GM12892 (cell line): Measurements from ENCODE around the gene PPP3CA.
"Not testable (repeated sequence)": the region's sequence is repeated elsewhere in the genome, so short reads cannot be mapped to it uniquely, and the experiment has no call there.

ENCODE experiments used
- DNase-seq: peaks from one replicate; pipeline ENCODE4 v3.0.0; 2011; ENCODE audit not compliant: insufficient read length
- FAIRE-seq: peaks from 2 replicates; lab custom pipeline; 2011; peaks lifted over from hg19 to GRCh38; lab: Jason Lieb, UNC
- POLR2A ChIP-seq: IDR thresholded peaks from 2 replicates; pipeline ENCODE4 v1.6.1; 2011; ENCODE audit warnings: low read depth, low read length, control low read depth
- POLR2AphosphoS5 ChIP-seq: IDR thresholded peaks from 2 replicates; pipeline ENCODE4 v1.6.1; 2011; ENCODE audit warnings: low read depth, low read length, control low read depth
- TAF1 ChIP-seq: IDR thresholded peaks from 2 replicates; pipeline ENCODE4 v1.6.1; 2011; ENCODE audit warnings: low read depth, mild to moderate bottlenecking, control low read depth, low read length, borderline replicate concordance

Gene PPP3CA

GRCh38 chr4:101019313-101019712 lies 328.0 kb downstream of the PPP3CA start:
- no peak for FAIRE-seq
- TF ChIP-seq POLR2AphosphoS5 (no peak), TAF1 (no peak), POLR2A (no peak)
- no peak for DNase-seq

GRCh38 chr4:101018836-101019235 lies 328.5 kb downstream of the PPP3CA start:
- peak; percentile 98 for FAIRE-seq
- no peak for TF ChIP-seq TAF1
- no peak for TF ChIP-seq POLR2A
- no peak for TF ChIP-seq POLR2AphosphoS5
- DNase-seq, result peak; percentile 17

GRCh38 chr4:101014417-101014816 lies 332.9 kb downstream of the PPP3CA start:
- TF ChIP-seq POLR2AphosphoS5, result no peak
- no peak for TF ChIP-seq TAF1
- TF ChIP-seq POLR2A, result no peak
- FAIRE-seq (peak; percentile 81), DNase-seq (no peak)

- FAIRE-seq, result no peak
- DNase-seq, result no peak
- TF ChIP-seq POLR2AphosphoS5, result no peak
- TF ChIP-seq POLR2A, result no peak
- no peak for TF ChIP-seq TAF1
Observed at GRCh38 chr4:101010987-101011386, 336.3 kb downstream of the PPP3CA start.

DNA sequence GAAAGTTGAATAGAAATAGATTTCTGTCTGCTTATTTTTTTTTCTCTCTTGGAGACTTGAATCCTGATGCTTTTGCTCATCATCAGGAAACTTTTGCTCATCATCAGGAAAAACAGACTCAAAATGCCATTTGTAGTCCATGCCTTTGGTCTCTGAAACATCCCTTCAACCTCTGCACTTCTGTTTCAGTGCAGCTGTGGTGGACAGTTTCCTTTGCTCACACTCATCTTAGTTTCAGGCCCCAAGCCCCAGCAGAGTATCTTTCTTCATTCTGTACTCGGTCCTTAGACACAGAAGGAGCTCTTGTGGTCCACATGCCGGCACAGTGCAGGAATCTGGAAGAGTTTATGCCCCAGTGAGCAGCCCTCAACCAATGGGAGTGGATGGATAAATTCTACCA lies 337.9 kb downstream of the PPP3CA start:
- DNase-seq, result no peak
- FAIRE-seq, result peak; percentile 56
- TF ChIP-seq POLR2AphosphoS5, result no peak
- no peak for TF ChIP-seq TAF1
- TF ChIP-seq POLR2A, result no peak

- TF ChIP-seq POLR2AphosphoS5 (no peak), POLR2A (no peak), TAF1 (no peak)
- no peak for DNase-seq
- FAIRE-seq, result no peak
Observed at GRCh38 chr4:101008503-101008902, 338.8 kb downstream of the PPP3CA start.

DNA sequence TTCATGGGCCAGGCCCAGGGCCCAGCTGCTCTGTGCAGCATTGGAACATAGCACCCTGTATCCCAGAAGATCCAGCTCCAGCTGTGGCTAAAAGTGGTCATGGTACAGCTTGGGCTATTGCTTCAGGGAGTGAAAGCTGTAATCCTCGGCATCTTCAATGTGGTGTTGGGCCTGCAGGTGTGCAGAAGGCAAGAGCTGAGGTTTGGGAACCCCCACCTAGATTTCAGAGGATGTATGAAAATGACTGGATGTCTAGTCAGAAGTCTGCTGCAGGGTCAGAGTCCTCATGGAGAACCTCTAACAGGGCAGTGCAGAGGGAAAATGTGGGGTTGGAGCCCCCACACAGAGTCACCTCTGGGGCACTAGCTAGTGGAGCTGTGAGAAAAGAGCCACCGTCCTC lies 341.7 kb downstream of the PPP3CA start:
- no peak for TF ChIP-seq POLR2AphosphoS5
- no peak for TF ChIP-seq TAF1
- no peak for TF ChIP-seq POLR2A
- DNase-seq (no peak), FAIRE-seq (no peak)

- DNase-seq, result no peak
- TF ChIP-seq POLR2AphosphoS5 (no peak), TAF1 (no peak), POLR2A (no peak)
- FAIRE-seq, result no peak
Observed at GRCh38 chr4:101000496-101000895, 346.8 kb downstream of the PPP3CA start.

- TF ChIP-seq TAF1 (no peak), POLR2A (no peak), POLR2AphosphoS5 (no peak)
- FAIRE-seq (no peak), DNase-seq (no peak)
Observed at GRCh38 chr4:100995671-100996070, 351.7 kb downstream of the PPP3CA start.

DNA sequence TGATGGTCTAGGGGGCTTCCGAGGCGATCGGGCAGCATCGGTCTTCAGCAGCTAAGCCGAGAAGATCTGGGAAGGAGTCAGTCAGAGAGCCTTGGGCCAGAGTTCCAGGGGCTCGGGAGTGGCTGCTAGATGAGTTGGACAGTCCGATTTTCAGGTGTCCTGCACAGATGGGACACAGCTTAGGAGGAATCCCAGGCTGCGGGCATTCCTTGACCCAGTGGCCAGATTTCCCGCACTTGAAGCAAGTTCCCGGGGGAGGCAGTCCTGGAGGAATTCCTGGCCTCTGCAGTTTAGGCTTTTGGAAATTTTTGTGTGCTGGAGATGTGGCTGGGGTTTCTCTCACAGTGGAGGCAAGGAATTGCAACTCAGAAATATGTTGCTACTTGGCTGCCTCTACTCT lies 352.3 kb downstream of the PPP3CA start:
- FAIRE-seq, DNase-seq: not testable (repeated sequence)

DNA sequence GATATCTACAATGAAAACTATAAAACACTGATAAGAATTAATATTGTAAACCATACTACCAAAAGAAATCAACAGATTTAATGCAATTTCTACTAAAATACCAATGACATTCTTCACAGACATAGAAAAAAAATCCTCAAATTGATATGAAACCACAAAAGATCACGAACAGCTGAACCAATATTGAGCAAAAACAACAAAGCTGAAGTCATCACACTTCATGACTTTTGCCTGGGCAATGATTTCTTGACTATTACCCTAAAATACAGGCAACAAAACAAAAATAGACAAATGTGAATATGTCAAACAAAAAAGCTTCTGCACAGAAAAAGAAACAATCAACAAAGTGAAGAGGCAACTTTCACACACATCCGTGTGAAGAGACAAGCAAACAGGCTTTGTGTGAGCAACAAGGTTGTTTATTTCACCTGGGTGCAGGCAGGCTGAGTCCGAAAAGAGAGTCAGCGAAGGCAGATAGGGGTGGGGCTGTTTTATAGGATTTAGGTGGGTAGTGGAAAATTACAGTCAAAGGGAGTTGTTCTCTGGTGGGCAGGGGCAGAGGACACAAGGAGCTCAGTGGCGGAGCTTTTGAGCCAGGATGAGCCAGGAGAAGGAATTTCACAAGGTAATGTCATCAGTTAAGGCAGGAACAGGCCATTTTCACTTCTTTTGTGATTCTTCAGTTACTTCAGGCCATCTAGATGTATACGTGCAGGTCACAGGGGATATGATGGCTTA lies 355.8 kb downstream of the PPP3CA start:
- FAIRE-seq, DNase-seq: not testable (repeated sequence)

GRCh38 chr4:100989401-100989800 lies 357.9 kb downstream of the PPP3CA start:
- TF ChIP-seq POLR2AphosphoS5, result no peak
- TF ChIP-seq TAF1, result no peak
- TF ChIP-seq POLR2A, result no peak
- DNase-seq (no peak), FAIRE-seq (no peak)
